Measurements from ENCODE around the gene PHF13.

PHF13 gene

DNA sequence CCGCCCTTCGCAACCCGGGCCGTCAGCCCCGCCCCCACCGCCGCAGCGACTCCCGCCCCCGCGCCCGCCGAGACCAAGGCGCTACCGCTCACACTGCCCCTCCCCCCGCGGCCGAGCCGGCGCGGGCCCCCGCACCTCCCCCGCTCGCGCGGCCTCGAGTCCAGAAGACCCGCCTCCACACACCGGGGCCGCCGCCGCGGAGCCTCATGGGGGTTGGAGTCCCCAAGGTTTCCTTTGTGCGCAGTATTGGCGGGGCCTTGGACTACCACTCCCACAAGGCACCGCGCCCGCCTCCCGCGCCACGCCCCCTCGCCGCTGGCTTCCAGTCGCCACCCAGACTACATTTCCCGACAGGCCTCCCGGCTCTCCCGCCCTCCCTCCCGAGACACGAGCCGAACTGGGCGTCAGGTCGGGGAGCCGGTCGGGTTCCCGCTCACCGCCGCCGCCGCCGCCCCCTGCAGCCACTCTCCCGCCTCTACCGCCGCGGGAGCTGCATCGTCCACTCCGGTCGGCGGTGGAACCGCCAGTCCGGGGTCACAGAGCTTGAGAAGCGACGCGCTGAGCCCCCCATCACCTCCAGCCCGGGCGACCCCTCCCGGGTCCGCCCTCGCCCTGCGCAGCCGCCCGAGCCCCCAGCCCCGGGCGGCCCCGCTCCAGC is at the start of gene PHF13:
PHF13 (plus strand) TSS at position 371 of the 658 bp plus-strand sequence. CDS start 336 bp downstream, outside the sequence.
- peak; percentile 99 for DNase-seq

DNA sequence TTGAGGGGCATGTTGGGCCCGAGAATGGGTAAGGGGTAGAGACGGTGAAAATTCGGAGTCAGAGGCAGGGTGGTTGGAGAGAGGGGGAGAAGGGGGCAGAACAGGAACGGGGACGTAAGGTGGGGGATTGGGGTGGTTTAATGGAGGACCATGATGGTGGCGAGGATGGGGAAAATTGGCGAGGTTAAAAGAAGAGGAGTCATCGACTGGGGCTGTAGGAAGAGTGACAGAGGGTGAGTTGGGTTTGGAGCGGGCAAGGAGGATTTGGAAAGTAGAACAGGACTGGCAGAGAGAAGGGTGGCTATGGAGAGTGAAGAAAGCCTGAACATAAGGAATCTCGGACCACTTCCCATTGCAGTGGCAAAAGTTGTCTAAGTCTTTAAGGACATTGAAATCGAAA is 44.5 kb upstream of the PHF13 start:
- no peak for DNase-seq

DNA sequence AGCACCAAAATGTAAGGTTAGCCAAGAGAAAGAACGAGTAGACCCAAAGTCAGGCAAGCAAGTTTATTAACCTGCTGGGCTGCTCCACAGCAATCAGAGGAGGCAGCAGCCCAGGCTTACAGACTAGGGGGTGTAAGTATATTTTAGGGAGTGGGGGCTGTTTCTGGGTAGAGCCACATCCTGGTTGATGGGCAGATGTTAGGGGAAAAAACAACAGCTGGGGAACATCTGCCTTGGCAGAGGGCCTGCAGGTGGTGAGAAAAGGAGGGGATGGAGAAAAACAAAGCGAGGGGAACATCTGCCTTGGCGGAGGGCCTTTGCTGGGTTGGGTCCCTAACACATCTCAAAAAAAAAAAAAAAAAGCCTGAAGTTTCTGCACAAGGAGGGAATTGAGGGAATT is 43.4 kb upstream of the PHF13 start:
- no peak for DNase-seq

DNA sequence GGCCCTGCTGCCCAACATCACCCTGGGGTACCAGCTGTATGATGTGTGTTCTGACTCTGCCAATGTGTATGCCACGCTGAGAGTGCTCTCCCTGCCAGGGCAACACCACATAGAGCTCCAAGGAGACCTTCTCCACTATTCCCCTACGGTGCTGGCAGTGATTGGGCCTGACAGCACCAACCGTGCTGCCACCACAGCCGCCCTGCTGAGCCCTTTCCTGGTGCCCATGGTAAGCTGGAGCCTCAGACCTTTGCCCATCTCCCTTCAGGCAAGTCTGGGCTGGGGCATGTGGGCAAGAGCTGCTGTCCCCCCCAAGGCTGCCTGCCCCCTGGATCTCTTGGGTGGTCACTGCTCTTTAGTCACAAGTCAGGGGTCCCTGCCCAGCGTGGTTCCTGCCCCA is 42.5 kb upstream of the PHF13 start:
- no peak for DNase-seq

DNA sequence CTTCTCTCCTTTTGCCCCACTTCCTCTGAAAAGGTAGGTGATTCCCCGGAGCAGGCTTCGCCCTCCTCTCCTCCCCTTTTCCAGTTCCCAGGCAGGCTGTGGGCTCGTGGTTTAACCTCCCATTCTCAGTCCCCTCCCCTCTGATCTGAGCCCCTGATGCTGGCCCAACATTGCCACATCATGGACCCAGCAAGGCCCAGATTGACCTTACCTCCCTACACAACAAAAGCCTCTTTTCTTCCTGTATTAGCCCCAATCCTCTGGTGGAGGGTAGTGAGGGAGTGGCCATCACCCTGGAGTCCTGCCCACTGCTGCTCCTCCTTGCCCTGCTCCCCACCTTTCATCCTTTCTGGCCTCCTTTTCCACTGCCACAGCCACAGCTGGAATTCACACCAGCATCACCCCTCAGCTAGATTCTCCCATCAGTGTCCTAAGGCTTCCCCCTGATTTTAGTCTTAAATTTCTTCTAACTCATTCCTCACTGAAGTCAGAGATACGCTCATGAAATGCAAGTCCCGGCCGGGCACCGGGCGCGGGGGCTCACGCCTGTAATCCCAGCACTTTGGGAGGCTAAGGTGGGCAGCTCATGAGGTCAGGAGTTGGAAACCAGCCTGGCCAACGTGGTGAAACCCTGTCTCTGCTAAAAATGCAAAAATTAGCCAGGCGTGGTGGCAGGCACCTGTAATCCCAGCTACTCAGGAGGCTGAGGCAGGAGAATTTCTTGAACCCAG is 40.7 kb upstream of the PHF13 start:
- no peak for DNase-seq

DNA sequence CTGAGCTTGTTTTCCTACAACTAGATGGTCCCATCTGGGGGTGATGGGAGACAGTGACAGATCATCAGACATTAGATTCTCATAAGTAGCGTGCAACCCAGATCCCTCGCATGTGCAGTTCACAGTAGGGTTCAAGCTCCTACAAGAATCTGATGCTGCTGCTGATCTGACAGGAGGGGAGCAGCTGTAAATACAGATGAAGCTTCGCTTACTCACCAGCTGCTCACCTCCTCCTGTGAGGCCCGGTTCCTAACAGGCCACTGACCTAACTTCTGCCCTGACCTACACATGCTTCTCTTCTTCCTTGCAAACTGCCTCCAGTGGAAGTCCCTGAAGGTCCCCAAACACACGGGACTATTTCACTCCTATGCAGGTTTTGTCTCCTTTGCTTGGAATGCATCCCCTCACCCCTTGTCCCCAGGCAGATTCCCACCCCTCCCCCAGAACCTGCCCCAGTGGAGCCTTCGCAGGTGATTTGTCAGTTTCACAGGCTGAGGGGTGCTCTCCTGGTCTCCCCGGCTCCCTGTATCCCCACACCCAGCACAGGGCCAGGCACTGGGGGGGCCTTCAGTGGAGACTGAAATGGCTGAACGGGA is 39.4 kb upstream of the PHF13 start:
- no peak for DNase-seq

DNA sequence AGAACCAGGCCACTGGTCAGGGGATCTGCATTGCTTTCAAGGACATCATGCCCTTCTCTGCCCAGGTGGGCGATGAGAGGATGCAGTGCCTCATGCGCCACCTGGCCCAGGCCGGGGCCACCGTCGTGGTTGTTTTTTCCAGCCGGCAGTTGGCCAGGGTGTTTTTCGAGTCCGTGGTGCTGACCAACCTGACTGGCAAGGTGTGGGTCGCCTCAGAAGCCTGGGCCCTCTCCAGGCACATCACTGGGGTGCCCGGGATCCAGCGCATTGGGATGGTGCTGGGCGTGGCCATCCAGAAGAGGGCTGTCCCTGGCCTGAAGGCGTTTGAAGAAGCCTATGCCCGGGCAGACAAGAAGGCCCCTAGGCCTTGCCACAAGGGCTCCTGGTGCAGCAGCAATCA is 38.7 kb upstream of the PHF13 start:
- DNase-seq, result no peak

DNA sequence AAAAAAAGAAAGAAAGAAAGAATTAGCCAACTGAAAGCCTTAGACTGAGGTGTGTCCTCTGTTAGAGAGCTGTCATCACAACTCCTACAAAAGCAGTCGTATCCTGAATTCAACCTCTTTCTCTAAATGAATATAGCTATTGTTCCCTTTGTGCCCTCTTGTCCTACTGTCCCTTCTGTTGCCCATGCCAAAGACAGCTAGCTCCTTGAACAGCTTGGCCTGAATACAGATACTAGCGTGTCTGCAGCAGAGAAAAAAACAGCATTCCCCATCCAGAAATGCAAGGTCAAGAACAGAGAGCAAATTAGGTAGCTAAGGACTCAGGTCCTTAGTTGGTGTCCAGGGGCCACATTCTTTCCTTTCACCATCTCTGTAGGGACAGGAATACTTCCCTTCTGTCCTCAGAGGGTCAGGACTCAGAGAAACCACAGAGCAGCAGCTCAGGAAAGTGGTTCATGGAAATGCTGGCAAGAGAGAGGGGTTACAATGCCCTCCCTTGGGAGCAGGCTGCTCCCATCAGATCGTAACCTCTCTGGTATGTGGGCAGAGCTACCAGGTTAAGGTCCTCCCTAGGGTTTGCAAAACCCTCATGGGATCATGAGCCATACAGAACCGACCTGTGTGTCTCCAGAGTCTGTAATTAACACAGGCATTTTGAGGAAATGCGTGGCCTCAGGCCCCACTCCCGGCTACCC is 35.6 kb upstream of the PHF13 start:
- no peak for DNase-seq

DNA sequence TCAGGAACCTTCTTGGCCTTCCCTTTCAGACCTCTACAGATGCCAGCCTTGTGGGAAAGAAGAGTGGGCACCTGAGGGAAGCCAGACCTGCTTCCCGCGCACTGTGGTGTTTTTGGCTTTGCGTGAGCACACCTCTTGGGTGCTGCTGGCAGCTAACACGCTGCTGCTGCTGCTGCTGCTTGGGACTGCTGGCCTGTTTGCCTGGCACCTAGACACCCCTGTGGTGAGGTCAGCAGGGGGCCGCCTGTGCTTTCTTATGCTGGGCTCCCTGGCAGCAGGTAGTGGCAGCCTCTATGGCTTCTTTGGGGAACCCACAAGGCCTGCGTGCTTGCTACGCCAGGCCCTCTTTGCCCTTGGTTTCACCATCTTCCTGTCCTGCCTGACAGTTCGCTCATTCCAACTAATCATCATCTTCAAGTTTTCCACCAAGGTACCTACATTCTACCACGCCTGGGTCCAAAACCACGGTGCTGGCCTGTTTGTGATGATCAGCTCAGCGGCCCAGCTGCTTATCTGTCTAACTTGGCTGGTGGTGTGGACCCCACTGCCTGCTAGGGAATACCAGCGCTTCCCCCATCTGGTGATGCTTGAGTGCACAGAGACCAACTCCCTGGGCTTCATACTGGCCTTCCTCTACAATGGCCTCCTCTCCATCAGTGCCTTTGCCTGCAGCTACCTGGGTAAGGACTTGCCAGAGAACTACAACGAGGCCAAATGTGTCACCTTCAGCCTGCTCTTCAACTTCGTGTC is 34.7 kb upstream of the PHF13 start:
- DNase-seq, result no peak

DNA sequence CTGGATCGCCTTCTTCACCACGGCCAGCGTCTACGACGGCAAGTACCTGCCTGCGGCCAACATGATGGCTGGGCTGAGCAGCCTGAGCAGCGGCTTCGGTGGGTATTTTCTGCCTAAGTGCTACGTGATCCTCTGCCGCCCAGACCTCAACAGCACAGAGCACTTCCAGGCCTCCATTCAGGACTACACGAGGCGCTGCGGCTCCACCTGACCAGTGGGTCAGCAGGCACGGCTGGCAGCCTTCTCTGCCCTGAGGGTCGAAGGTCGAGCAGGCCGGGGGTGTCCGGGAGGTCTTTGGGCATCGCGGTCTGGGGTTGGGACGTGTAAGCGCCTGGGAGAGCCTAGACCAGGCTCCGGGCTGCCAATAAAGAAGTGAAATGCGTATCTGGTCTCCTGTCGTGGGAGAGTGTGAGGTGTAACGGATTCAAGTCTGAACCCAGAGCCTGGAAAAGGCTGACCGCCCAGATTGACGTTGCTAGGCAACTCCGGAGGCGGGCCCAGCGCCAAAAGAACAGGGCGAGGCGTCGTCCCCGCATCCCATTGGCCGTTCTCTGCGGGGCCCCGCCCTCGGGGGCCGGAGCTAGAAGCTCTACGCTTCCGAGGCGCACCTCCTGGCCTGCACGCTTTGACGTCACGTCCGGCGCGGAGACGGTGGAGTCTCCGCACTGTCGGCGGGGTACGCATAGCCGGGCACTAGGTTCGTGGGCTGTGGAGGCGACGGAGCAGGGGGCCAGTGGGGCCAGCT is 34.0 kb upstream of the PHF13 start, which contains the start of gene ZBTB48:
ZBTB48 (plus strand) TSS at position 621 of the 745 bp plus-strand sequence. CDS start 616 bp downstream, outside the sequence.
- DNase-seq, result peak; percentile 99

DNA sequence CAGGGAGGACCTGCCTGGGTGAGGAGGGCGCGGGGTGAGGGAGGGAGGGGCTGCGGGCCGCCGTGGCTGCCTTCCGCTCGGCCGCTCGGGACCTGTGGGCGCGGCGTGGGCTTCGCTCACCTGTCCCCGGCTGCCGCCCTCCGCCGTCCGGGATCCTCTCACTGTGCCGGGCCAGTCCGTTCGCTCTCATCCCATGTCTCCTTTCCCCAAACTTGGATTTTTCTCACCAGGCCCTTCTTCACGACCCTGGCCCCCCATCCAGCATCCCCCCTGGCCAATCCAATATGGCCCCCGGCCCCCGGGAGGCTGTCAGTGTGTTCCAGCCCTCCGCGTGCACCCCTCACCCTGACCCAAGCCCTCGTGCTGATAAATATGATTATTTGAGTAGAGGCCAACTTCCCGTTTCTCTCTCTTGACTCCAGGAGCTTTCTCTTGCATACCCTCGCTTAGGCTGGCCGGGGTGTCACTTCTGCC is 33.4 kb upstream of the PHF13 start:
- DNase-seq, result no peak

DNA sequence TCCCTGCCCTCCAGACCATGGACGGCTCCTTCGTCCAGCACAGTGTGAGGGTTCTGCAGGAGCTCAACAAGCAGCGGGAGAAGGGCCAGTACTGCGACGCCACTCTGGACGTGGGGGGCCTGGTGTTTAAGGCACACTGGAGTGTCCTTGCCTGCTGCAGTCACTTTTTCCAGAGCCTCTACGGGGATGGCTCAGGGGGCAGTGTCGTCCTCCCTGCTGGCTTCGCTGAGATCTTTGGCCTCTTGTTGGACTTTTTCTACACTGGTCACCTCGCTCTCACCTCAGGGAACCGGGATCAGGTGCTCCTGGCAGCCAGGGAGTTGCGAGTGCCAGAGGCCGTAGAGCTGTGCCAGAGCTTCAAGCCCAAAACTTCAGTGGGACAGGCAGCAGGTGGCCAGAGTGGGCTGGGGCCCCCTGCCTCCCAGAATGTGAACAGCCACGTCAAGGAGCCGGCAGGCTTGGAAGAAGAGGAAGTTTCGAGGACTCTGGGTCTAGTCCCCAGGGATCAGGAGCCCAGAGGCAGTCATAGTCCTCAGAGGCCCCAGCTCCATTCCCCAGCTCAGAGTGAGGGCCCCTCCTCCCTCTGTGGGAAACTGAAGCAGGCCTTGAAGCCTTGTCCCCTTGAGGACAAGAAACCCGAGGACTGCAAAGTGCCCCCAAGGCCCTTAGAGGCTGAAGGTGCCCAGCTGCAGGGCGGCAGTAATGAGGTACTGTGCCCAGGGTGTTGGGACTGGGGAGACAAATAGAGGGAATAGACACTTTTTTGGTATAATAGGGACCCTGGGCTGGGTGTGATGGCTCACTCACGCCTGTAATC is 32.7 kb upstream of the PHF13 start:
- no peak for DNase-seq

DNA sequence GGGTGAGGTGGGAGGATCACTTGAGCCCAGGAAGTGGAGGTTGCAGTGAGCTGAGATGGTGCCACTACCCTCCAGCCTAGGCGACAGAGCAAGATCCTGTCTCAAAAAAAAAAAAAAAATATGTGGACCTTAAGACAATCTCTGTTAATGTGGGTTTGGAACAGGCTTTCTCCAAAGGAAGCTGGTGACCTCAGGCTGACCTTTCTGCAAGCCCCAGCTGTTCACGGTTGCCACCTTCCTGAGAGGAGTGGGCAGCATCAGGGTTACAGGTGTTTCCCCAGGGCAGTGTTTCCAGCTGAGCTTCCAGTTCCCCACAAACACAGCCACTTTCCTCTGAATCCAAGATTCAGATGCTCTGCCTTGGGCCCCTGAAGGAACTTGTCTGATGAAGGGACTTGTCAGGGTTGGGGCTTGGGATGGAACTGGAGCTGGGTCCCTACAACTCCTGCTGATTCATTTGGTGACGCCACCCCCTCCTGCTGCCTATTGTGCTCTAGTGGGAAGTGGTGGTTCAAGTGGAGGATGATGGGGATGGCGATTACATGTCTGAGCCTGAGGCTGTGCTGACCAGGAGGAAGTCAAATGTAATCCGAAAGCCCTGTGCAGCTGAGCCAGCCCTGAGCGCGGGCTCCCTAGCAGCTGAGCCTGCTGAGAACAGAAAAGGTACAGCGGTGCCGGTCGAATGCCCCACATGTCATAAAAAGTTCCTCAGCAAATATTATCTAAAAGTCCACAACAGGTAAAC is 31.8 kb upstream of the PHF13 start:
- no peak for DNase-seq

DNA sequence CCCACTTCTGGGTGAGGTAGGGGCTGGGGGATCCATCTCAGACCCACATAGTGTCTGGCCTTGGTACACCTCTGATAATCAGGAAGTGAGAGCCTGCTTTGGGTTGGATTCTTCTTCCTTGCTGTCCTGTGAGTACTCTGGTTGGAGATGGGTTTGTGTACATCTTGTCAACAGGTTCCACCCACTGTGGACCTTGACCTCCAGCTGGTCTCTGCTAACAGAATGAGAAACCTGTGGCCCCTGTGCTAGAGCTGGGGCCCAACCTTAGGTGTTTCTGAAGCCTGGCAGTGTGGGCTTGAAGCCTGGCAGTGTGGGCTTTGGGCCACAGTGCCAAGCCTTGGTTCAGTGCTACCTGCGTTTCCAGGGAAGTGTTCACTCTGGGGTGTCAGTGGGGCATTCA is 31.2 kb upstream of the PHF13 start:
- DNase-seq, result no peak

DNA sequence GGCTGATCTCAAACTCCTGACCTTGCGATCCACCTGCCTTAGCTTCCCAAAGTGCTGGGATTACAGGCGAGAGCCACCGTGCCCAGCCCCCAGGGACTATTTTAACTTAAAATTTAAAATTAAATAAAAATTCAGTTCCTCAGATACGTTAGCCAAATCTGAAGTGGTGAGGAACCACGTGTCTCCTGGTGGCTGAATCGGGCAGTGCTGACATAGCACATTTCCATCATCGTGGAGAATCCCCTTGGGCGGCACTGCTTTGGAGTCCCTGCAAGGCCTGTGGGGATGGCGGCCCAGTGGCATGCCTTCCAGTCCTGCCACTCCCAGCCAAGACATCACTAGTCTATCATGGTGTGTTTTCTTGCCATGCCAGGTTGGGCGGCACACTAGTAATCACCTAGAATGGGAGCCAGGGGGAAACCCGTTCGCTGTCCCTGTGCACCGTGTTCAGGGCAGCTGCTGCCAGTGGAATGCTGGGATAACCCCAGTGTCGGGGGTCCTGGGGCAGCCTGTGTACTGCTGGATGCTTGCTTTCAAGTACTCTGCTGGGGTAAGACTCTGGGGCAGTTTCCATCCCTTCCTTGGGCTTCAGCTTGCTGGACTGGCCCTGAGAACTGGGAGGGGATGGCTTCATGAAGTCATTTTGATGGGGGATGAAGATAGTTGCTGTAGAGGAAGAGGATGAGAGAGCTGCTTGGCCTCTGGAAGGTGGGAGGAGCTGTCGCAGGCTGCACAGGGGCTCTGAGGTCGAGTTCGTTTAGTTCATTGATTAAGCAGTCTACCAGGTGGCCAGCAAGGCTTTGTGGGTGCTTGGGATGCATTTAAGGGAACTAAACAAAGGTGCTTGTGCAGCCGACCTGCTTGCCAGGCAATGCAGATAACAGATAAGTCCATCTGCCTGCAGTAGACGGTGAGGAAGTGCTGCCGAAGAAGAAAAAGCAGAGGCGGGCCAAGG is 29.1 kb upstream of the PHF13 start:
- no peak for DNase-seq

DNA sequence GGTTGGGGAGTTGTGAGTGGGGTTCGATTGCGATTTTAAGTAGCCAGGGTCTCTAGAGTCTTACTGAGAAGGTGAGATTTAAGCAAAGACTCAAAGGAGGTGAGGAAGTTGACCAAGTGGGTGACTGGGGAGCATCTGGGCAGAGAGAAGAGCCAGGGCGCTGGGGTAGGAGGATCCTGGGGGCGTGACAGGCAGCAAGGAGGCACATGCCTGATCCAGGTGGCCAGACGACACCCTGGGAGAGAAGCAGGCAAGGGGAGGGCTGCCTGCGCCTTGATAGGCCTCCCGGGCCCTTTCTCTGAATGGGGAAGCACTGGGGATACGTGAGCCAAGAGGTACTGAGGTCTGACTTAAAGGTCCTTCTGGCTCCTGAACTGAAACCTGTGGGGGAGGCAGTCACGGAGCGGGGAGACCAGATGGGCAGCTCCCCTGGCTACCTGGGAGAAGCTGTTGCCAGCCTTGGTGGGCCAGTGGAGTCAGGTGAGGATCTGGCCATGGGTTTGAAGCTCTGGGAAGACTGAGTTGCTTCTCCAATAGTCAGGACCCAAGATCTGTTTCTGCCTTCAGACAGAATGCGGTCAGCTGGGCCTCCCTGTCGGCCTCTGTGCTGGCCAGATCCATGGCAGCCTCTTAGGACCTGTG is 28.3 kb upstream of the PHF13 start:
- DNase-seq, result no peak

DNA sequence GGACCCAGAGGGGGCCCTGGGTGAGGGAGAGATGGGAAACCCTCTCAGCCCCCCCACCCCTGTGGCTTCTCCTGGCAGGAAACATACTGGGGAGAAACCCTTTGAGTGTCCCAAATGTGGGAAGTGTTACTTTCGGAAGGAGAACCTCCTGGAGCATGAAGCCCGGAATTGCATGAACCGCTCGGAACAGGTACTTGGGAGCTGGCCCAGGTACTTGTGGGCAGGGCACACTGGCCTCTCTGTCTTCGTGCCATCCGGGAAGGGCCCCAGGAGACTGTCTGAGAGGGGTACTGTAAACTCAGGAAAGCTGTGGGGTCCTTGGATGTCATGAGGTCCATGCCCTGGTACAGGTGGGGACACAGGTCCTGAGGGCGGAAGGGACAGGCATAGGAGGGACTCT is 27.7 kb upstream of the PHF13 start:
- no peak for DNase-seq

DNA sequence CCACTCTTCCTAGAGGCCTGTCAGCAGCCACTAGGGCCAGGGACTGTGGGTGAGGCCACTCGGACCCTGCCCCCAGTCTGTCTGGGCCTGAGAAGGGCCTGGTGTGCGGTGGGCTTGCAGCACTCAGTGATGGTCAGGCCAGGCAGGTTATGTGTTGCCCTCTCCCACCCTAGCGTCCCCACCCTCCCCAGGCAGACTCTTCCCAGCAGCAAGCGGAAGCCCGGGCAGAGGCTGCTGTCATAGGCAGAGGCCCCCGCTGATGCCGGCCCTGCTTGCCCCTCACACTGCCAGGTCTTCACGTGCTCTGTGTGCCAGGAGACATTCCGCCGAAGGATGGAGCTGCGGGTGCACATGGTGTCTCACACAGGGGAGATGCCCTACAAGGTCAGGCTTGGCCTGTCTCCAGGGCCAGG is 27.1 kb upstream of the PHF13 start:
- no peak for DNase-seq
